HG03097 (cell line): ENCODE data around the gene TTLL1.

Experiments used
- ATAC-seq: cut with Tn5 transposase; IDR thresholded peaks from one replicate; pipeline ENCODE4 v1.9.1; 2021; ENCODE audit not compliant: unreplicated experiment, low FRiP score

TTLL1 gene

DNA sequence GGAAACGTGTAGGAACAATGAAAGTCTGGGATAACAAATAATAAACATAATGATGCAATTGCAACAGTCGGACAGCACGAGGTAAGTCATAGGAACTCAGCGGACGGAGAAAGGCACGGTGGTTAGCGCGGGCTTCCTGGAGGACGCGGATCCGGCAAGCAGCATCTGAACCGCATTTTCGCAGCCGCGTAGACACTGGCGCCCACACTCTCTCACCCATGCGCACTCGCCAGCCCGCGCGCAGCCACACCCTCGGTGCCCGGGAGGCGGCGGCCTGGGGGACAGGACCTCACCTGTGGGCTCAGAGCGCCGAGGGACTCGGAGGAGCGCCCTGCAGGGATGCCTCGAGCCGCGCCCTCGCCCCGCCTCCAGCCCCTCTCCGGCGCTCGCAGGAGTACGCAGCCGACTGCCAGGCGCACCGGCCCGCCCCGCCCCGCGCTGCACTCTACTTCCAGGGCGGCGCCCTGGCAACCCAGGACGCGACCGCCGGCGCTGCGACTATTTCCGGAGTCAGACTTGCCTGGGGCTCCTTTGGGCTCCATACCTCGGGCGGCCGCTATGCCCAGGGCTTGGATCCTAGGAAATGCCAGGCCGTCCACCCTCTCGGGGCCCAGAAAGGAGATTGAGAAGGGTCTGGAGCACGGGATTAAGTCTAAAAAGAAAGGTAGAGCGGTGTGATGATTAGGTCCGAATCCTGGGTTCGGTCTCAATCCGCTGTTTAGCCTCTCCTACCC lies at the start of gene TTLL1:
Gene TTLL1, minus strand, starts transcription at position 408 of the 734 bp plus-strand sequence. CDS start 13,805 bp downstream, outside the sequence.
- ATAC-seq: peak; percentile 71

DNA sequence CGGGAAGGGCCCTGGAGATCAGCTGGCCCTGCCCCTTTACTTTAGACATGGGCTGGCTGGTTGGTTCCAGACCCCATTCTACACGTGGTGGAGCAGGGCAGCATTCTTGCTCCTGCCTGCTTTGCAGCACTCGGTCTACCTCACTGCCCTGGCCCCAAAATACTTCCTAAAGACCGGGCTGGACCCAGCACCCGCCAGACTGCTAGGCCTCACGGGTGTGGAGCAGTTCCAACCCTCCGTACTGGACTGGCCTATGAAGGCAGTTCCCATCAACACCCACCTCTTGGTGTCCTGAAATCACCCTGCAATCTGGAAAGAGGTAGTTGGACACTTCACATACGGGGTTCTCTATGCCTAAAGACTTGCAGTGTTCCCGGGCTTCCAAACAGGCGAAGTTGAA lies 47.6 kb upstream of the TTLL1 start:
- ATAC-seq: no peak

DNA sequence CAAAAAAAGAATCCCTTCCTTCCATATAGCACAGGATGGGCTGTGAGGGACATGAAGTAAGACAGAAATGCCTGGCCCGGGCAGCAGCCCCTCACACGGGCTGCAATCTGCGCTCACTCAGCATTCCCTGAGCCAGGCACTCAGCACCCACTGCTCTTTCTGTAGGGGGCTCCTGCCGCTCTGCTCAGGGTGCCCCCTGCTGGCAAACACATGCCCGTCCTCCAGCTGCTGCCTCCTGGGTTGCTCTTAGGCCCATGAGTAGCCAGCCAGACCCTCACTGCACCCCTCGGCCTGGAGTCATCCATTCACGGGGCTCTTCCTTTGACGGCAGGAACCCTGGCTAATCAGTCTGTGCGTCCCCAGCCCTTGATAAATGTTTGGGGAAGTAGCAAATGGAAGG lies 47.1 kb upstream of the TTLL1 start:
- ATAC-seq: no peak

DNA sequence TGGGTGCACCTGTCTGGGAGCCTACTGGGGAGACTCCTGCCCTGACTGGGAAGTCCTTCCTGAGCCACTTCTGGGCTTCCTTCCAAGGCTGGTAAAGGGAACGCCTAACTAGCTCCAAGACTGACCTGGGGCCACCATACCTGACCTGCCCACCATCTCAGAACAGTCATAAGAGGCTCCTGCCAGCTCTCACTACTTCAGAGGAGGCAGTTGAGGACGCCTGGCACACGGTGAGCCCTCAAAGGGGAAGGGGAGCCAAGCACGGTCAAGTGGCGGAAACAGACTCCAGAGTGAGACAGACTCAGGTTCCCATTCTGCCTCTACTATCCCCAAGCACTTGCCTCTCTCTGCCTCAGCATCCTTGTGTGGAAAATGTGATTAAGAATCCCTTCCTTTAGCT lies 46.4 kb upstream of the TTLL1 start:
- ATAC-seq: no peak

DNA sequence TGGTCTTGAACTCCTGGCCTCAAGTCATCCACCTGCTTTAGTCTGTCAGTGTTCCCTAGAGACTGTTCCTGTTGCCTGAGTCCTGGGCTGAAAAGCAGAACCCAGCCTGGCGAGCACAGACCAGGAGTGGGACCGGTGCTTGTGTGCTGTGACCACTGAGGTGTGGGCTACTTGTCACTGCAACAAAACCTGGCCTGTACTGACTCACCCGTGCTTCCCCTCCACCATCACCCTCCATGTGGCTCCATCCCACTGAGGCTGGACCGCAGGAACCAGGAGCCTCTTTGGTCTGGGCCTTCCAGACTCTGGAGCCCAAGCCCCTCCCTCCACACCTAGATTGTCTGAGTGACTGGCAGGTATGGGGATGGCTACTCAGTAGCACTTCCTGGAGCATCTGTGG lies 45.4 kb upstream of the TTLL1 start:
- ATAC-seq: no peak

DNA sequence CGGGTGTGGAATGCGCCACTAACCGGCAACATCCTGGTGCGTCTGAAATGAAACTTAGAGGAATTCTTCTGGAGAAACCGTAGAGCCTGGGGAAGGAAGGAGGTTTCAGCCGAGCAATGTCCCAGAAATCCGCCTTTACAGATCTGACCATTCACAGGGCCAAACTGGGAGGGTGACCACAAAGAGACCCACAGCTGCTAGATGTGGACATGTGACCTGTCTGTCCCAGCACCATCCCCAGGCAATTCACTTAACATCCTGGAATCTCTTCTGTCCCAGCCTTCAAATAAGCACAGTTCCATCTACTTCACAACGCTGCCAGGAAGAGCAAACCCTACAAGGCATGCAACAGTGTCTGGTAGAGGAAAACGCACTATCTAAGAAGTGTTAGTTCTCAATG lies 44.2 kb upstream of the TTLL1 start:
- no peak for ATAC-seq

DNA sequence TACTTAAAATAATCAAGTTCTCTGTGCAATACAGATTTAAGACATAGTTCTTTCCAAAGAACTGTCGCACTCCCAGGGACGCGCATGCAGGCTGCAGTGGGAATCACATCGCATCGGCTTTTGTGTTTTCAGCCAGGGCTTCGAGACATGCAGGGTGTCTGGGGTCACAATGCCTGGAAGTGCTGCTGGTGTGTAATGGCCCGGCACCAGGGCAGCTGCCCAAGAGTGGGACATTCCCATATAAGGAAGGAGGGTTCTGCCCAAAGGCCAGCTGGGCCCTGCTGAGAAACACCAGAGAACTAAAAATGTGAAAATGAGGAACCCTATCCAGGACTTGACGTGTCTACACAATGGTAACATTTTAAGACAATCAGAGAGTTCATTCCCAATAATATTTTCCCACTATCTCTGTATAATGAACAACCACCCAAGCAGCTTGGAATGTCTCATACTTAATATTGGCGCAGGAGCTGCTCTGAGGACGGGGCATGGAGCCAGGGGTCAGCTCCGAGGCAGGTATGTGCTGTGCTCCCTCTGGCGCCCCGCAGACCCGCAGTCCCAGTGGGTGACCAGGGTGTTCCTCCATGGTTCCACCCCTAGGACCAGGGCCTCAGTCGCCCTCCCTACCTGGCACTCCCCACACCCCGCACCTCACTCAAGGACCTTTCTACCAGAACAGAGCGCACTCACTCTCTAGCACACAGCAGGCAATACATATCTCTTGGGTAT lies 42.7 kb upstream of the TTLL1 start:
- no peak for ATAC-seq

DNA sequence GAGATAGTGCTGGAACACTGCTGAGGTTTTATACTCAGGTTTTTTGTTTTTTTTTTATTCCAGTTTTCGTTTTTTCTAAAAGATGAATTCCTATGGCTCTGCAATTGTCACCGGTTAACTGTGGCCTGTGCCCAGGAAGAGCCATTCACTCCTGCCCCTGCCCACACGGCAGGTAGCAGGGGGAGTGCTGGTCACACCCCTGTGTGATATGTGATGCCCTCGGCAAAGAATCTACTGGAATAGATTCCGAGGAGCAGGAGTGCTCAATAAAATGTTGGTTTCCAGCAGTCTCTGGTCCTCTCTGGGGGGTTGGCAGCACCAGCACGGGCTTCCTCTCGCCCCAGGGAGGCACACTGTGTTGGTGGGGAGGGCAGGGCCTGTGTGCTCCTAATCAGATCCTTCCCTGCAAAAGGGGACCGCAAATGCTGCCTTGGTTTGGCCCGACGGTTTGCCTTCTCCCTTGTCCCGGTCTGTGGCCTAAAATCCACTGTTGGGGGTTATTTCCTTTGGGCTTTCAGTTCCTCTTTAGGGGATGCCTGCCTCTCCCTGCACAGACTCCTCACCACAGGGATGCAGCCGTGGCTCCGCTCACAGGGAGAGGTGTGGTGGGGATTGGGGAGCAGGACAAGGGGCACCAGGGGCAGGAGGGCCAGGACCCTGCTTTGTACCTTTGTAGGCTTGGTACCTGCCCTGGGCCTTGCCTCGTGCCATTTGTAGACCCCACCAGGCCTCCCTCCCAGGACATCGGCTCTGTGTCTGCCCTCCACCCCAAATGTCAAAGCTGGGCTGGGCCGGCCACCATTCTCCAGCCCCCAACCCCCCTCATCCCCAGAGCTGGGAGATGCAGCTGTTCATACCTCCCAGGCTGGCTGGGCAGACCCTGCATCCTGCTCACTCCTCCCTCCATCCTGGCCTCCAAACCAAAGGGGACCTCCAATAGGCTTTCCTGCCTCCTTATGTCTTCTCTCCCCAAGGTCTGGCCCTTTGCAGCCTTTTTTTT lies 40.5 kb upstream of the TTLL1 start:
- no peak for ATAC-seq

DNA sequence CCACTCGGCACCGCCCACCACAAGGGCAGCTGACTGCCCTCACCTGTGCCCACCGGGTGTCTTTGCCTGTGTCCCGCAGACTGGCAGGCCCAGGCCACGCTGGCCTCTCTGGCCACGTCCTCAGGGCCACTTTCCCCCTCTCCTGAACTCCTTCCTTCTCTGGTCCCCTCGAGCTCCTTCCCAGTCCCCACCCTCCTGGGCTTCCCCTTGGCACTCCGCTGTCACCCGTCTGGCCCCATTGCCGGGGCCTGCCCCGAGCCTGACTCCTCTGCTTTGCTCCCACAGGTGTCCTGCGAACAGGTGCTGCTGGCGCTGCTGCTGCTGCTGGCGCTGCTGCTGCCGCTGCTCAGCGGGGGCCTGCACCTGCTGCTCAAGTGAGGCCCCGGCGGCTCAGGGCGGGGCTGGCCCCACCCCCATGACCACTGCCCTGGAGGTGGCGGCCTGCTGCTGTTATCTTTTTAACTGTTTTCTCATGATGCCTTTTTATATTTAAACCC lies 39.8 kb upstream of the TTLL1 start:
- ATAC-seq: no peak

DNA sequence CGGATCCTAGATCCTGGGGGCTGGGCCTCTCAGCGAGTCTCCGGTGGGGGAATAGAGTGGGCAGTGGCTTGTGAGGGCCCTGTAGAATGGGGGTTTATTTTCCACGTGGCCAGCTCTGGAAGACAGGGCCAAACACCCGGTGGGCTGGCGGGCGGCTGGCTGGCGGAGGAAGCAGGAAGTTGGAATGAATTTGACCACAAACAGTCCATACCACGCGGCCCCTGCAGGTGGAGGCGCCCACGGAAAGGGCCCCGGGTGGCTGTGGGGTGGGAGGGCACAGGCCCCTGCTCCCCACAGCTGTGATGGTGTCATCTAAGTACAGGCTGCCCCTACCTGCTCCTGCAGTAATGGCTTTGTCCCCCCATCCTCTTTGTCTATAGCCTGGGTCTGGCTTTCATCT lies 38.9 kb upstream of the TTLL1 start:
- ATAC-seq: no peak

DNA sequence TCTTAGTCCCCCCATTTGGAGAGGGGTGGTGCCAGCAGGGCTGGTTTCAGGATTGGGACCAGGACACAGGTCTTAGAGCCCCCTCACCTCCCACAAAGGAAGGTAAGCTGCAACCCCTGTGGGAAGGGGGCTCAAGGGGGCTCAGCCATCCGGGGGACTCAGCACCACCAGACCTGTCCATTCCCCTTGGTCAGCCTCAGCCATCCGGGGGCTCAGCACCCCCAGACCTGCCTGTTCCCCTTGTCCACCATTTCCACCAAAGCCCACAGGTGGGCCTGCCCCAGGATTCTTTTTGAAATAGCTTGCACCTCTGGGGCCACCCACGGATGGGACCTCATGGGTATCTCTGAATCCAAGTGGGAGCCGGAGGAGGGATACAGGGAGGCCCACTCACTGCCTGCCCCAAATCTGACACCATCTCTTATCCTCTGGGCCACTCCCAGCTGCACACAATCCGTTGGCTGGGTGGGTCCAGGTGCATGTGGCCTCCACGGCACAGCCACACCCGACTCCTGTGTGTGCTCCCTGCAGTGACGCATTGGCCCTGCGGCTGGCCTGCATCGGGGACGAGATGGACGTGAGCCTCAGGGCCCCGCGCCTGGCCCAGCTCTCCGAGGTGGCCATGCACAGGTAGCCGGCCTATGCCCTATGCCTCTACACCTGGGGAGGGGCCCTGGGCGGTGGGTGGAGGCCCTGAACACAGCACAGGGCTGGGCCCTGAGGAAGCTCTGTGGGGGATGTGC lies 38.1 kb upstream of the TTLL1 start:
- no peak for ATAC-seq

DNA sequence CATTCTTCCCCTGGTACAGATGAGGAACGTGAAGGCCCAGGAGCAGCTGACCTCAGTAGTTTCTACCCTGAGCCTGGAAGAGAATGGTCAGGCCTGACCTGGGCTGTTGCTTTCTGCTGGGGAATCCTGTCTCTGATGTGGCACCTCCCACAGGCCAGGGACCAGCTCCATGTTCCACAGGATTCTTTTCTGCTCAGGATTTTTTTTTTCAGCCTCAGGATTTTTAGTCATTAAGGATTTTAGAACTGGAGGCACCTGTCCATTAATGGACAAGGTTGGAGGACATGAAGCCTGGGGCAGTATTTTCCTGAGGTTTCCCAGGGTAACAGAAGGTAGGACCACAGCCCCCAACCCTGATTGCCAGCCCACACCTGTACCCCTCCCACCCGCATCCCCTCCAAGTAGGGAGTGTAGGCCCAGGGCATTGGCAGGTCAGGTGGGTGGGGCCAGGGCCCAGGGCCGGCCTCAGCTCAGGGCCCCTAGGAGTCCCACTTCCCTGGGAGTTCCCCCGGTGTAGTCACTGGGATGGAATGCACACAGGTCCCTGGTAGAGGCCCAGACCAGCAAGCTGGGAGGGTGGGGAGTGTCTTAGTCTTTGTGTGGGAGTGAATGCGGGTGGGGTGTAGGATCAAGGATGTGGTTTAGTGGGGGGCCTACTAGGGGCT lies 37.4 kb upstream of the TTLL1 start:
- ATAC-seq: no peak

DNA sequence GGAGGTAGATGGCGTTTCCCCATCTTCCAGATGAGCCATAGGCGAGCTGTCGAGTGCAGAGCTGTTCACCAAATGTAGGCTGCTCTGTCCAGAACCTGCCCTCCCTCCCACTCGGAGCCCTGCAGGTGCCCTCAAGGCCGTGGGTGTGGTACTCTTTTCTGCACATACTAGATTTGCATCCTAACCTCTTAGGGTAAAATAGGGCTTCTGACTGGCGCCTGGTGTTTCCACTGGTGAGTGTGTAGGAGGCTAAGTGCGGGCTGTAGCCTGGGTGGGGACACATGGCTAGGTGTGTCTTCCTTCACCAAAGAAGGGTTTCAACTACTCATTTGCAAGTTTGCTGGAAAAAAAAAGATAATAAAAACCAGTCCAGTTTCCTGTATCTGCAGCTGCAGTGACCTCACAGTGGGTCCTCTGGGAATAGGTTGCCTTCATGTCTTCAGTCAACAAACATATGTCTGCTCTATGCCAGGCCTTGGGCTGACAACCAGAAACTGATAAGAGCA lies 29.8 kb upstream of the TTLL1 start:
- ATAC-seq: no peak

DNA sequence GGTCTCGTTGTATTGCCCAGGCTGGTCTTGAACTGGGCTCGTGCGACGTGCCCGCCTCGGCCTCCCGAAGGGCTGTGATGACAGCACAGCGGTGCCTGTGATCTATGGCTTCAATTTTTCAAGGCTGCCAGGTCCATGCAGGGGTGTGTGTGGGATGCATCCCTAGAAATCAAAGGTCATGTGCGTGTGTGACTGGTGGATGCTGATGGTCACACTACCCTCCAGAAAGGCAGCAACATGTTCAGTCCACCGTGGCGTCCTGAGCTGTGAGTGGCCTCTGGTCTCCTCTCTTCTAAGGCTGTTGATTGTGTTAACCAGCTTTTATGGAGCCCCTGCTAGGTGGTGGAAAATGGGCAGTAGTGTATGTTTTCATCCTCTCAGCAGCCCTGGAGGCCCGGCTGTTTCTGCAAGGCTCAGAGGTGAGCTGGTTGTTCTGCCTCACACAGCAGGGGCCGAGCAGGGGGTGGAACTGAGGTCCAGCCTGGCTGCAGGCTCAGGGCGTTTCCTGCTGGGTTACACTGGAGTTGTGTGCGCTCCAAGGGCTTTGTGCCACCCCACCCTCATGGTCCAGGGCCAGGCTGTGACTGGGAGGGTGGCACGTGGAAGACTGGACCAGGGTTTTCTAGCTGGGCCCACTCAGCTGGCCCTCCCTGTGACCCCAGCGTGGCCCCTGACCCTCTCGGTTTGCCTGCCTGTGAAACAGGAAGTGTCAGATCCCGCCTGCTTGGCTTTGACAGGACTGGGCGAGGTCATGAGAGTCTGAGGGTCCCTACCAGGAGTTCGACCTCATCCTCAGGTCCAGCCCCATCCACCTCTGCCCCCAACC lies 29.0 kb upstream of the TTLL1 start:
- ATAC-seq: no peak

DNA sequence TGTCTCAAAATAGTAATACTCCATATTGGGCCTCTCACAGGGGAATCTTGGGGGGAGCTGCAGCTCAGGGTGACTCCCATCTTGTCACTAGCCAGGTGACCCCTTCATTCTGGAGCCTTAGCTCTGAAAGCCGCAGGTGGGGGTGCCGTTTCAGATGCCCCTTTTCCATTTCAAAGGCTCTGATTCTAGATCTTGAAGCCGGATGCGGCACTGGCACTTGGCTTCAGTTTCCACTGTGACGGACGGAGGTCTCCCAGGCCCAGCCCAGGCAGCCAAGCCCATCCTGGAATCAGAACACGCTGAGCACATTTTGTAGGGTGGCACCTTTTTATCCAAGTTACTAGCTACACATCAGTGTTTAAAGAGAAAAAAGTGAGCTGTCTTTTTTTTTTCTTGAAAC lies 27.7 kb upstream of the TTLL1 start:
- no peak for ATAC-seq

DNA sequence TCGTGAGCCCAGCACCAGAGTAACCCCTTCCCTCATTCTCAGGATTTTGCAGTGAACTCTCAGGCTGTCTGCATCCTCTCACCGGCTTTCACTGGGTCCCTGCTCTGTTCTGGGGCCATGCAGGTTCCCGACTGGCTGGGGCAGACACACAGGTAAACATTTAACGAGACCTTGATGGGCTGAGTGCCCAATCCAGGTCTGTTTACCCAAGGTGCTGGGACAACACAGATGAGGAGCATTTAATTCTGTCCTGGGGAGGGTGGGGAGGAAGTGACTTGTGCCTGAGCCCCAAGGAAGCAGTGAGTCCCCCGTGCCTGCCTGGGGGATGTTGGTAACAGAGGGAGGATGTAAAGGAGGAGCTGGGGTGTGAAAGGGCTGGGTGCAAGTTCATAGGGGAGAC lies 25.8 kb upstream of the TTLL1 start:
- no peak for ATAC-seq

DNA sequence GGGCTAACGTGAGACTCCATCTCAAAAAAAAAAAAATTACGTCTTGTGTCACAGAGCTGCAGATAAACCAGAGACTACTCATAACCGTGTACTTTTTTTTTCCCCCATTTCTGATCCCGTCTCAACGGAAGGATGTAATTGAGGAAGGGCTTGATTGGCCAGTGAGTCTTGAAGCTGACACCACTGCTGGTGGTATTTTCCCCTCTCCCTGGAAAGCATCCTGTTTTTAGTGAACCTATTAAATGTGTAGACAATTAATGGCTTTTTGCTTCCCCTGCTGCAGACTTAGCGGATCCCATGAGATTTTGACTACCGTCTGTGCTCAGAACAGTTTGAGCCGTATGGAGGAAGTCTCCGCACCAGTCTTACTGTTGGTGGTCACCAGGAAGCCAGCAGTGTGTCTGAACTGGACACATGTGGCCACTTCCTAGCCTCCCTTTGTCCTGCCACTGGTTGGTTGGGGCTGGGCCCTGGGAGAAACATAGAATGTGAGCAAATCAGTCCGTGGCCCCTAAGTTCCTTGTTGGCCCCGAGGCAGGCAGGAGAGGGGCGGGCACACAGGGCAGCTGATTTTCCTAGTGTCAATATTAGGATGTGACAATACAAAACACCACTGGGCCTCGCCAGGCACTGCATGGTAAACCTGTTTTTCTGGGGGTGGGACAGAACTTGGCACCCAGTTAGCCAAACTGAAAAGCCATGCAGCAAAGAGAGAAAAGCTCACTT lies 24.5 kb upstream of the TTLL1 start:
- no peak for ATAC-seq
